Fibroblast of lung (primary cell): ENCODE data around the gene KLHL18. TPM values are rescaled to one million over a fixed set of nuclear protein-coding genes. Genes with fewer than 3 reads are reported as not detected.

Experiments
- DNase-seq, 2 donors: peaks; one replicate each; pipeline versions ENCODE4 v3.0.0 to v3.0.0-alpha.2; 2010; ENCODE audit warnings: low read depth in 2 of 2
- H2AFZ ChIP-seq: 2 replicates; pipeline ENCODE4 v1.5.1; 2012; ENCODE audit warnings: low read length, control low read depth, inconsistent platforms
- H3K27ac ChIP-seq: 2 replicates; pipeline ENCODE4 v1.5.1; 2011; ENCODE audit warnings: low read length, control low read depth; ENCODE audit not compliant: insufficient read depth
- H3K27me3 ChIP-seq: 2 replicates; pipeline ENCODE4 v1.5.1; 2011; ENCODE audit warnings: mild to moderate bottlenecking, low read length; ENCODE audit not compliant: control insufficient read depth, insufficient read depth
- H3K36me3 ChIP-seq: 2 replicates; pipeline ENCODE4 v1.5.1; 2011; ENCODE audit warnings: low read length; ENCODE audit not compliant: control insufficient read depth, insufficient read depth
- H3K4me1 ChIP-seq: 2 replicates; pipeline ENCODE4 v1.5.1; 2011; ENCODE audit warnings: low read length; ENCODE audit not compliant: control insufficient read depth, insufficient read depth; ENCODE audit errors: extremely low read depth
- H3K4me2 ChIP-seq: 2 replicates; pipeline ENCODE4 v1.5.1; 2011; ENCODE audit warnings: low read length, control low read depth; ENCODE audit not compliant: insufficient read depth; ENCODE audit errors: extremely low read depth
- H3K4me3 ChIP-seq, 4 experiments: fragments of 200-600 bp in 1 of 4; sonication (generic) in 1 of 4; replicated peaks in 1 of 4; 2 replicates each; pipeline ENCODE4 v1.5.1; 2011 to 2016; ENCODE audit warnings: low read length in 4 of 4, low read depth in 3 of 4, mild to moderate bottlenecking in 3 of 4, control low read depth in 2 of 4, inconsistent platforms in 1 of 4, mixed read lengths in 1 of 4; ENCODE audit not compliant: insufficient read depth in 1 of 4; ENCODE audit errors: control extremely low read depth in 1 of 4
- H3K79me2 ChIP-seq: 2 replicates; pipeline ENCODE4 v1.5.1; 2012; ENCODE audit warnings: mild to moderate bottlenecking, low read length, inconsistent platforms; ENCODE audit not compliant: control insufficient read depth, insufficient read depth
- H3K9ac ChIP-seq: 2 replicates; pipeline ENCODE4 v1.5.1; 2011; ENCODE audit warnings: mild to moderate bottlenecking, low read length, control low read depth; ENCODE audit not compliant: insufficient read depth
- H3K9me3 ChIP-seq: 2 replicates; pipeline ENCODE4 v1.5.1; 2012; ENCODE audit warnings: low read depth, low read length; ENCODE audit not compliant: control insufficient read depth, insufficient read depth
- H4K20me1 ChIP-seq: 2 replicates; pipeline ENCODE4 v1.5.1; 2011; ENCODE audit warnings: low read length; ENCODE audit not compliant: control insufficient read depth, insufficient read depth; ENCODE audit errors: extremely low read depth
- EZH2 ChIP-seq: IDR thresholded peaks from 2 replicates; pipeline ENCODE4 v1.5.1; 2012; ENCODE audit warnings: low read length, control low read depth, mild to moderate bottlenecking; ENCODE audit errors: missing control alignments
- polyA plus RNA-seq, 2 donors: library from polyadenylated mRNA; depleted of rRNA in 1 of 2; stranded (reverse) in 1 of 2; unstranded in 1 of 2; fragments of >200 nt; gene quantifications; 2 replicates each; pipeline ENCODE4 v1.2.1, GENCODE V29; 2011 to 2012; ENCODE audit warnings: missing spikeins in 1 of 2
- total RNA-seq: library from RNA; depleted of rRNA; stranded (reverse); fragments of >200 nt; gene quantifications from 2 replicates; pipeline ENCODE4 v1.2.1, GENCODE V29; 2014
- TF ChIP-seq, protein P1 (sequence below), 2 donors: IDR thresholded peaks in 1 of 2; conservative IDR thresholded peaks in 1 of 2; 1 replicate in 1 of 2; 2 replicates in 1 of 2; pipeline ENCODE4 v1.5.1; 2011 to 2012; ENCODE audit warnings: low read length in 2 of 2, control low read depth in 1 of 2, inconsistent platforms in 1 of 2, low read depth in 1 of 2, mild to moderate bottlenecking in 1 of 2

The KLHL18 gene
- total and polyA plus RNA-seq, 2 donors (not counting 1 experiment from before 2014, with no cell fraction given): 20.1 to 27.8 TPM

DNA sequence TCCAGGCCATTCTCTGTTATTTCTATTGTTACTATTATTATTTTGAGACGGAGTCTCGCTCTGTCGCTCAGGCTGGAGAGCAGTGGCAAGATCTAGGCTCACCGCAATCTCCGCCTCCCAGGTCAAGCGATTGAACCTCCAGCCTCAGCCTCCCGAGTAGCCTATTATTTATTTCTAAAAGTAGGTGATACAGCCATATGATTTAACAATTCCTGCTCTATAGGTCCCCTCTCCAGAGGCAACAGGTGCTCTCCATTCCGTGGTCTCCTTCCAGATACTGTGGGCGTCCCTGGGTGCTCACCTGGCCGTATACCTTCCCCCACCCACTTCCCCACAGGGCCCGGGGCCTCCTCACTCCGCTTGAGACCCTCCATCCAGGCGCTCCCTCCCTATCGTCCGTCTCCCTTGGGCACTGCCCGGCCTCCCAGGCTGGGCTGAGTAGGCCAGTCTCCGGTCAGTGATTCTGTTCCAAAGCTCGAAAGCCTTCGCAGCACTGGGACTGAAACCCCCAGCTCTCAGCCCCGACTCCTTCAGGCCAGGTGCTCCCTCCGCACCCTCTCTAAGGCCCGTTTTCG, 97.4 kb downstream of the KLHL18 start:
- Histone ChIP-seq H3K36me3 (no peaks in the 10 kb centered on the region), H3K4me1 (peaks cover 3% of the 10 kb centered on the region), H3K27ac (peak overlapping the region; percentile 96), H3K4me2 (peak overlapping the region; percentile 92), H3K4me3 (peak overlapping the region; percentile 77 to 96 (median 84)), H3K27me3 (no peaks in the 10 kb centered on the region), H3K79me2 (peaks cover 38% of the 10 kb centered on the region), H3K9me3 (no peaks in the 10 kb centered on the region), H3K9ac (peak overlapping the region; percentile 95), H4K20me1 (no peaks in the 10 kb centered on the region), H2AFZ (no peak overlapping the region)
- DNase-seq: no peak
- TF ChIP-seq, protein P1, sequence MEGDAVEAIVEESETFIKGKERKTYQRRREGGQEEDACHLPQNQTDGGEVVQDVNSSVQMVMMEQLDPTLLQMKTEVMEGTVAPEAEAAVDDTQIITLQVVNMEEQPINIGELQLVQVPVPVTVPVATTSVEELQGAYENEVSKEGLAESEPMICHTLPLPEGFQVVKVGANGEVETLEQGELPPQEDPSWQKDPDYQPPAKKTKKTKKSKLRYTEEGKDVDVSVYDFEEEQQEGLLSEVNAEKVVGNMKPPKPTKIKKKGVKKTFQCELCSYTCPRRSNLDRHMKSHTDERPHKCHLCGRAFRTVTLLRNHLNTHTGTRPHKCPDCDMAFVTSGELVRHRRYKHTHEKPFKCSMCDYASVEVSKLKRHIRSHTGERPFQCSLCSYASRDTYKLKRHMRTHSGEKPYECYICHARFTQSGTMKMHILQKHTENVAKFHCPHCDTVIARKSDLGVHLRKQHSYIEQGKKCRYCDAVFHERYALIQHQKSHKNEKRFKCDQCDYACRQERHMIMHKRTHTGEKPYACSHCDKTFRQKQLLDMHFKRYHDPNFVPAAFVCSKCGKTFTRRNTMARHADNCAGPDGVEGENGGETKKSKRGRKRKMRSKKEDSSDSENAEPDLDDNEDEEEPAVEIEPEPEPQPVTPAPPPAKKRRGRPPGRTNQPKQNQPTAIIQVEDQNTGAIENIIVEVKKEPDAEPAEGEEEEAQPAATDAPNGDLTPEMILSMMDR (conservative IDR thresholded peaks at IDR 0.05 in 1 of 2, IDR thresholded peaks at IDR 0.05 in 1 of 2; ENCODE audit: low read depth in 1 of 2, low read length in 2 of 2): no peak
- no peak for TF ChIP-seq EZH2

DNA sequence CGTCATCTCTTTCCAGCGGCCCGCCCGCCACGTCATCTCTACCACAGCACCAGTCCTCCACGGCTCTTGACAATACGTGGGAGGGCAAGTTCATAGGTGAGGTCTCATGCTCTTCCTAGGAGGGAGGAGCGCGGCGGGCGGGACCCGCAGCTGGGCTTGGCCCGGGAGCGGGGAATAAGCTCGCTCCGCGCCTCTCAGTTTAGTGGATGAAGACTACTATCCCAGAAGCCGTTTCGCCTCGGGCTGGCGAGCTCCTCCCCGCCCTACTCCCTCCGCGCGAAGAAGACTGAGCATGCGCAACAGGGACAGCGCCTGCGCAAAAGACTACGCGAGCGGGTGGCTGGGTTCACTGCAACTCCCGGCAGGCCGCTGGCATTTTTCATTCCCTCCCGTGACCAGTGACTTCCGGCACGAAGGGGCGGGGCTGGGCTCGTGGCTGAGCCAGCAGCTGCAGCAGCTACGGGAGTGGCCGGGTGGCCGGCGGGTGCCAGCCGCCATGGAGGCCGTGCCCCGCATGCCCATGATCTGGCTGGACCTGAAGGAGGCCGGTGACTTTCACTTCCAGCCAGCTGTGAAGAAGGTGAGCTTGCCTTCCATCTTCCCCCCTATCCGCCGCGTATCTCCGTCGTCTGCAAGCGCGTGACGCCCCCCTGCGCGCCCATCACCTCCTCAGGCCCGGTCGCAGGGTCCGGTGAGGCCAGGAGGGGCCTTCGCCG, 98.0 kb downstream of the KLHL18 start, which contains the start of gene PTPN23:
PTPN23 (plus strand) TSS at position 421 of the 716 bp plus-strand sequence; CDS start at position 497, 76 bp downstream.
- Histone ChIP-seq H3K36me3 (no peaks in the 10 kb centered on the region), H4K20me1 (no peaks in the 10 kb centered on the region), H3K4me3 (peak within 1 kb of the TSS; percentile 77 to 96 (median 84)), H3K9ac (peak within 1 kb of the TSS; percentile 95), H3K4me2 (peak within 1 kb of the TSS; percentile 93), H3K79me2 (peaks cover 44% of the 10 kb centered on the region), H3K4me1 (peaks cover 3% of the 10 kb centered on the region), H2AFZ (peak within 1 kb of the TSS; percentile 28), H3K27ac (peak within 1 kb of the TSS; percentile 96), H3K27me3 (no peaks in the 10 kb centered on the region), H3K9me3 (no peaks in the 10 kb centered on the region)
- peak; percentile 98 to 99 for DNase-seq
- no peak for TF ChIP-seq EZH2
- TF ChIP-seq, protein P1 (conservative IDR thresholded peaks at IDR 0.05 in 1 of 2, IDR thresholded peaks at IDR 0.05 in 1 of 2; ENCODE audit: low read depth in 1 of 2, low read length in 2 of 2): no peak

DNA sequence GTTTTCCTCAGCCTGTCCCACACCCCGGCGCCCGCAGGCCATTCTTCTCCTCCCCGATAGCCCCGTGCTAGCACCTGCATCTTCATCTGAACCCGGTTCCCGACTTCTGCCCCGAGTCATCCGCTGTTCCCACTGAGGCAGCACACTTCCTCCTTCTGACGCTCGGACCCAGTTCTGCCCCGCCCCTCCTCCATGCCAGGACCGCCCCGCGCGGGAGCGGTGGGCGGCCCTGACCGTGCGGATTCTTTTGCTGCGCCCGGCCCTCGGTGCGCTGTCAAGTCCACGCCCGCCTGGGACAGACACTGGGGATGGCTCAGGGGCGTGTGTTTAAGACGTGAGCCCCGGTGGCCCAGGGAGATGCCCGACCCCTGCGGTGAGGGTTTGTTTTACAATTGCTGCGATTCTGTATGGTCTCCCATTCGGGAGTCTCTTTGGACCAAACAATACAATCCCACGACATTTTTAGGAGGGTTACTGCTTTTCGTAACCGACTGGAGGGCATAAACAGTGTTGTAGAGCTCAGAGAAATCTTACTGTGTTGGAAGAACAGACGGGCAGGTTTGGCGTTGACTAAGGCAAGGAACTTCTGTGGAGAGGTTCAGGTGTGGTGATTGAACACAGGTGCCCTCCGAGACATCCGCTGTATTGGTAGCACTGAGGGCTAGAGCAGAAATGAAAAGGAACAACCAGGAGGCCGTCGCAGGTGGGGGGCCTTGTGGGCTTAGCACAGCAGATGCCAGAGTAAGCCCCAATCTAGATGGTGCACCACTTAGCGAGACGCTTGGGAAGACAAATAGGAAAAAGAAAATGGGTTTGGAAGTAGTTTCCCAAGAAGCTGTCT, 98.8 kb downstream of the KLHL18 start:
- no peak for TF ChIP-seq EZH2
- TF ChIP-seq, protein P1 (conservative IDR thresholded peaks at IDR 0.05 in 1 of 2, IDR thresholded peaks at IDR 0.05 in 1 of 2; ENCODE audit: low read depth in 1 of 2, low read length in 2 of 2): no peak
- peak overlapping the region; percentile 95 for H3K9ac ChIP-seq
- DNase-seq: peak; percentile 82 to 86
- H2AFZ ChIP-seq: peak overlapping the region; percentile 28
- H3K36me3 ChIP-seq: peaks cover under 1% of the 10 kb centered on the region
- no peaks in the 10 kb centered on the region for H4K20me1 ChIP-seq
- no peaks in the 10 kb centered on the region for H3K27me3 ChIP-seq
- peak overlapping the region; percentile 77 to 96 (median 84) for H3K4me3 ChIP-seq
- peak overlapping the region; percentile 93 for H3K4me2 ChIP-seq
- no peaks in the 10 kb centered on the region for H3K9me3 ChIP-seq
- H3K4me1 ChIP-seq: peaks cover 3% of the 10 kb centered on the region
- H3K27ac ChIP-seq: peak overlapping the region; percentile 96
- H3K79me2 ChIP-seq: peaks cover 51% of the 10 kb centered on the region
